NOMO-1 treated with dmso at 0.1 percent for 144 hours (cell line): Measurements from ENCODE around the gene NAPG.
A peak's percentile ranks its signal among the peaks of the same experiment; 100 is the strongest.
"Not testable (repeated sequence)": the region's sequence is repeated elsewhere in the genome, so short reads cannot be mapped to it uniquely, and the experiment has no call there.

ENCODE experiments used
- DNase-seq: peaks from one replicate; lab custom pipeline; 2025; ENCODE audit not compliant: unreplicated experiment; lab: John Stamatoyannopoulos, UW

NAPG gene

GRCh38 chr18:10514082-10514481, 11.7 kb upstream of the NAPG start:
- DNase-seq, result no peak

GRCh38 chr18:10514601-10515000, 11.2 kb upstream of the NAPG start:
- no peak for DNase-seq

GRCh38 chr18:10515456-10515855, 10.4 kb upstream of the NAPG start:
- DNase-seq, result no peak

- no peak for DNase-seq
These were observed 9.7 kb upstream of the NAPG start for GRCh38 chr18:10516078-10516477.

GRCh38 chr18:10518595-10519255, 7.1 kb upstream of the NAPG start:
- DNase-seq, result peak; percentile 72

GRCh38 chr18:10519366-10519765, 6.5 kb upstream of the NAPG start:
- no peak for DNase-seq

- peak; percentile 60 for DNase-seq
These were observed 5.6 kb upstream of the NAPG start for GRCh38 chr18:10519999-10520935.

GRCh38 chr18:10521566-10521965, 4.3 kb upstream of the NAPG start:
- no peak for DNase-seq

GRCh38 chr18:10522574-10522973, 3.3 kb upstream of the NAPG start:
- no peak for DNase-seq

- DNase-seq, result no peak
These were observed 2.3 kb upstream of the NAPG start for GRCh38 chr18:10523544-10523943.

- peak; percentile 14 for DNase-seq
These were observed 1.1 kb upstream of the NAPG start for GRCh38 chr18:10524507-10525370.

GRCh38 chr18:10525371-10525691, 496 bp upstream of the NAPG start:
- no peak for DNase-seq

GRCh38 chr18:10526561-10526949, 728 bp downstream of the NAPG start:
- no peak for DNase-seq

GRCh38 chr18:10528439-10528838, 2.6 kb downstream of the NAPG start:
- no peak for DNase-seq

- DNase-seq, result no peak
These were observed 4.2 kb downstream of the NAPG start for GRCh38 chr18:10530002-10530401.

GRCh38 chr18:10530852-10531251, 5.0 kb downstream of the NAPG start:
- no peak for DNase-seq

- DNase-seq, result no peak
These were observed 7.3 kb downstream of the NAPG start for GRCh38 chr18:10533111-10533510.

GRCh38 chr18:10536280-10536679, 10.5 kb downstream of the NAPG start:
- DNase-seq, result no peak

GRCh38 chr18:10537765-10538164, 11.9 kb downstream of the NAPG start:
- DNase-seq, result no peak

- DNase-seq, result not testable (repeated sequence)
These were observed 13.3 kb downstream of the NAPG start for GRCh38 chr18:10539124-10539523.

- no peak for DNase-seq
These were observed 17.4 kb downstream of the NAPG start for GRCh38 chr18:10543277-10543676.
